Renal pelvis (tissue), 4 donors: ENCODE results near the gene FYN. TPM values are rescaled to one million over a fixed set of nuclear protein-coding genes. Genes with fewer than 3 reads are reported as not detected.

Experiments
- DNase-seq: peaks from one replicate; pipeline ENCODE4 v3.0.0-alpha.2; 2013
- polyA plus RNA-seq, 3 donors: library from polyadenylated mRNA; unstranded; fragments of 120-200 nt; gene quantifications; one replicate each; pipeline ENCODE4 v1.2.1, GENCODE V29; 2013; ENCODE audit not compliant: insufficient read length in 3 of 3

FYN gene
- polyA plus RNA-seq, 3 donors: 149 to 171 (median 159) TPM

- no peak for DNase-seq
Observed at GRCh38 chr6:111633822-111634221, 239.4 kb downstream of the FYN start.

GRCh38 chr6:111632468-111633247, 240.6 kb downstream of the FYN start:
- no peak for DNase-seq

- DNase-seq: no peak
Observed at GRCh38 chr6:111631903-111632460, 241.3 kb downstream of the FYN start.

GRCh38 chr6:111631018-111631417, 242.2 kb downstream of the FYN start:
- no peak for DNase-seq

- DNase-seq: no peak
Observed at GRCh38 chr6:111628142-111628850, 245.0 kb downstream of the FYN start.

GRCh38 chr6:111626441-111626840, 246.8 kb downstream of the FYN start:
- DNase-seq: no peak

- no peak for DNase-seq
Observed at GRCh38 chr6:111625461-111626391, 247.5 kb downstream of the FYN start.

- no peak for DNase-seq
Observed at GRCh38 chr6:111625099-111625416, 248.2 kb downstream of the FYN start.

- DNase-seq: no peak
Observed at GRCh38 chr6:111624401-111625098, 248.7 kb downstream of the FYN start.

GRCh38 chr6:111623046-111623718, 250.1 kb downstream of the FYN start:
- DNase-seq: no peak

GRCh38 chr6:111620169-111620568, 253.1 kb downstream of the FYN start:
- no peak for DNase-seq

- DNase-seq: no peak
Observed at GRCh38 chr6:111618407-111618806, 254.8 kb downstream of the FYN start.

- DNase-seq: no peak
Observed at GRCh38 chr6:111617149-111617548, 256.1 kb downstream of the FYN start.

- no peak for DNase-seq
Observed at GRCh38 chr6:111615916-111616612, 257.2 kb downstream of the FYN start.

- no peak for DNase-seq
Observed at GRCh38 chr6:111614833-111615582, 258.2 kb downstream of the FYN start.

- DNase-seq: no peak
Observed at GRCh38 chr6:111612379-111612778, 260.9 kb downstream of the FYN start.

GRCh38 chr6:111610548-111611172, 262.6 kb downstream of the FYN start:
- no peak for DNase-seq
